ENCODE results near the gene WBP1L. TPM values are rescaled to one million over a fixed set of nuclear protein-coding genes. Genes with fewer than 3 reads are reported as not detected.
A peak's percentile ranks its signal among the peaks of the same experiment; 100 is the strongest.
"Not testable (repeated sequence)": the region's sequence is repeated elsewhere in the genome, so short reads cannot be mapped to it uniquely, and the experiment has no call there.

The WBP1L gene
- total RNA-seq, 2 donors from 2014 or later: 37.8 to 47.8 TPM

DNA sequence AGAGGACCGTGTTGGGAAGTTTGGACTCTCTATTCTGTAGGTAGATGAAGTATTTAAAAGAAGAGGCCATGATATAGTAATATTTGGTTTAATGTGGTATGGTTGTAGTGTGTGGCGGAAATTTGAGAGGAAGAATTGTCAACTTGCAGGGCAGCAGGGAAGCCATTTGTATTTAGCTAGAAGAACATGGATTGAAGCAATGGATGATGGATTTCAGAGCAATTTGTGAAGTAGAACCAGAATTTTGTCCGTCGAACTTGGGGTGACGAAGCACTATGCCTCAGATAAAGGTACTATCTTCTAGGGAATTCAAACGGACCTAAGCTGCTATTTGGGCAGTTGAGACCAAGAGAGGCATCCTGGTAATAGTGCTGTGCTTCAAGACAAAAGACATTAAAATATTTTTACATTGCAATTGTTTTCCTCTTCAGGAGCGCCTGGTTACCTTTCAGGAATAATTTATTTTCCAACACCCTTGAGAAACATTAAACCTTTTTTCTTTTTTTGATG lies 615 bp upstream of the WBP1L start:
- intact Hi-C loops (cut with DNase I, micrococcal nuclease): loop anchor here in 1 of 2 donors (2.0 to 5.0 kb wide), 2 partner anchors 28 to 74 kb away; partner anchors contain the start of genes ARL3 and SFXN2
- no peak for ATAC-seq

DNA sequence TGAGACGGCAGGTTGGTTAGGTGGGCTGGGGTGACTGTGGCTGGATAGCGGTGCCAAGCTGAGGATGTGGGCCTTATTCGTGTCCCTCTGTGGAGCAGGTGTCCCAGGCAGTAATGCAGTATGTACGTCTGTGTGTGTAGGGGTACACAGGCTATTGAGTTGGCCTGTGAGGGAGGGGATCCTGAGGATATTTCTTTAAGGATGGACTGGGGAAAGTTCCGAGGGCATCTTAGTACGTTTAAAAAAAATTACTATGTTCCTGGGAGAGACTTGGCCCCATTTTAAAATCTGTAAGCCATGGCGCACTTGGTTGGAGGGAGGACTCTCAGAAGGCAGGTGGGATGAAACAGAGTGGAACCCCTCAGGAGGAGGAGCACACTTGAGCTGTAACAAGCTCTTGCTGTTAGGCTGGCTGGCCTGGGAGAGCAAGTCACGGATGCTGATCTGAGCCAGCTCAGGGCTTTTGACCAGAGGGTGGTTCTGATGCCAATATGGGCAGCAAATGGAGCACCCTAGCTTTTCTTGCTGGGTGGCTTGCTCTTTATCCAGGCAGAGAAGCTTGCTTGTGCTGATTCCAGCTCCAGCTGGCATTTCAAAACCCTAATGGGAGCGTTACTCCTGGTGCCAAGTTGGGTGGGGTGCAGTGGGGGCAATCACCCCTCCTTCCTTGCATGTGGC lies 765 bp downstream of the WBP1L start:
- intact Hi-C loops (cut with DNase I, micrococcal nuclease): loop anchor here in 1 of 2 donors (5.0 kb wide), 1 partner anchor 73 kb away; no protein-coding TSS in a partner anchor
- peak in 1 of 2 donors; percentile 20 for DNase-seq
- ATAC-seq: peak; percentile 34

More for the DNA sequence above, 615 bp upstream of the WBP1L start:
- DNase-seq: no peak

DNA sequence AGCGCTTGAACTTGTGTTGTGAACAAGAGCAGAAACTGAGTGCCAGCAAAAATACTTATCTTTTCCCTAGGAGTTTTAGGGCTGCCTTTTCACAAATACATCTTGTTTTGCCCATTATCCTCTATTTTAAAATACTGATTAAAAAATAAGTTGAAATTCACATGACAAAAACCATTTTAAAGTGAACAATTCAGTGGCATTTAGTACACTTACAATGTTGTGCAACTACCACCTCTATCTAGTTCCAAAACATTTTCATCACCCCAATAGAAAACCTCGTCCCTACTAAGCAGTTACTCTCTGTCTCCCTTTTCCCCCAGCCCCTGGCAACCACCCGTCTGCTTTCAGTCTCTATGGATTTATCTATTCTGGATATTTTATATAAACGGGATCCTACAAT lies 1.4 kb downstream of the WBP1L start:
- intact Hi-C loops (cut with DNase I, micrococcal nuclease): no loop called here
- no peak for DNase-seq

DNA sequence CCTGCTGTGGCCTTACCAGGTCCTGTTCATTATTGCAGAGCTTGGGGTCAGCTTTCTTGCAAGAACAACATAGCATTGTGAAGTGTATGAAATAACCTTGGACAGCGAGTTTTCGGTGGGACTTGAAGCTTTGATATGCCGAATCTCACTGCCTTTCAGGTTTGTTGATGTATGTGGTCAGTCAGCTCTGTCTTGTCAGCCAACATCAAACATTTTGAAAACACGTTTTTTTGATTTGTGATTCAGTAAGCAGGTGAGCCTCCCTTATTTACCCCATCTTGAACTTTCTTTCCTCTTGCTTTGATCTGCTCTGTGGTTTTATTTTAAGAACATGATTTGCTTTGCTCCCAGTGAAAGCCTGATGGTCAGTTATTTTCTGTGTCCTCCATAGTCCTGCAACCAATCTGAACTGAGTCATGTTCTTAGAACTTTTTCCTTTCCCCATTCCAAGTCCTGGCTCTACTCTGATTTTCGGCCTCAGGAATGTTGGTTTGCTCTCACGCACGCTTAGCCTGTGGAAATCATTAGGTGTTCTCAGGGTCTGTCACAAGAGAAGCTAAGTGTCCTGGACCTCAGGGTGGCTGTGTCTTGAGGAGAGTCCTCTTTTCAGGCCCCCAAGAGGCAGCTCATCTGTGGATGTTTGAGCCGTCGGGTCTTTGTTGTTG lies 8.7 kb downstream of the WBP1L start:
- ATAC-seq (no peak), DNase-seq (no peak)

More for the DNA sequence above, 1.4 kb downstream of the WBP1L start:
- no peak for ATAC-seq

DNA sequence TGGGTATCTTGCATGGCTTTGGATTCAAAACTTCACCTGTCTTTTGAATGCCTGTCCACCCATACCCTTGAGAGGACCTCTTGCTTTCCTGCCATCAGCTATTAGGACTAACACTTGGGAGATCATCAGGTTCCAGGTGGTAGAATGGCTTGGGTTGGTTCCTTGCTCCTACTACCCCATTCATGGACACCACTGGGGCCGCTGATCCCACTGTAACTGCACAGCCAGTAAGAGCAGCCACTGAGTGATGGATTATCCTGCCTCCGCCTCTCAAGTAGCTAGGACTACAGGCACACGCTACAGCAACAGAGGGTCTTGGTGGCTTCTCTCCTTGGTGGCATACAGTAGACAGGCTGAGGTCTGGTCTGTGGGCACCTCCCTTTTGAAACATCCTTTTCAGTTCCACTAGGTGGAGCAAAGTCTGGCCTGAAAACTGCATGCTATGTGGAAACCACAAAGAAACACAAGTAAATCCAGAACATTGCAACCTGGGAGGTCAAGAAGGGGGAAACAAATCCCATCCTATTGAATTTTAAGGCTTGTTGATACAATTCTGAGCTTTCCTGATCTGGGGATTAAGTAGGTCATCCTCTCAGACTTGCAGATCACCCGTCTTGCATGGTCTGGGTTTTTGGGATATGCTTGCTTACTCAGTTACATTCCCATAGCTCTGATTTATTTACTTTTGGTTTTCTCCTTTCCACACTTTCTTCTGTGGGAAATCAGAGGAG lies 9.4 kb downstream of the WBP1L start:
- no peak for DNase-seq
- intact Hi-C loops (cut with DNase I, micrococcal nuclease): no loop called here
- peak; percentile 66 for ATAC-seq

More for the DNA sequence above, 8.7 kb downstream of the WBP1L start:
- intact Hi-C loops (cut with DNase I, micrococcal nuclease): no loop called here

DNA sequence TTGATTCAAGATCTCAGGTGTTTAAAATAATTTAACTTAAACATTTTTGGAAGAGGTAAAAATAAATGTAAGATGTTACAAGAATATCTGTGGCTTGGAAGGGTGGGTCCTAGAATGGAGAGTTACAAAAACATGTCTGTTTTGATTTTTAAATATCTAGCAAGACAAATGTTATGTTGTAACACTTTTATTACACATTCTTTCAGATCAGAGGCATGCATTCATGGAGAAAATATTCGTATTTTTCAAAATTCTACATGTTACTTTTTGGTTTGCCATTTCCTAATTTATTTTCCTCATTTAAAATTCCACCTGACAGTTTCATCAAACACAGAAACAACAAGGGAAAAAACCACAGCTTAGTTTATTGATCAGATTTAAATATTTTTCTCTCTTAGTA lies 10.0 kb downstream of the WBP1L start:
- no peak for ATAC-seq

DNA sequence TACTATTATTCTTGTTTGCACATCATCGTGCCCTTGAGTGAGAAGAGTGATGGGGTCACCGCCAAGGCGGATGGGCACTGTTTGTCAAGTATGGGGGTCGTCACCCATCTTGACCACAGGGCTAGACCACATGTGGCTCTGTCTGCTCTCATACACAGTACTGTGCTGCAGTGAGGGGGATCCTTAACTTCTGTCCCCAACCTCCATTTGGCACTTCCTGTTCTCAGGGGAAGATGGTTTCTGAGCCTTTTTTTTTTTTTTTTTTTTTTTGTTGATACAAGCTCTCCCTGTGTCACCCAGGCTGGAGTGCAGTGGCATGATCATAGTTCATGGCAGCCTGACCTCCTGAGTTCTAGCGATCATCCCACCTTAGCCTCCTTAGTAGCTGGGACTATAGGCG lies 13.6 kb downstream of the WBP1L start:
- intact Hi-C loops (cut with DNase I, micrococcal nuclease): no loop called here
- ATAC-seq (no peak), DNase-seq (no peak)

More for the DNA sequence above, 10.0 kb downstream of the WBP1L start:
- intact Hi-C loops (cut with DNase I, micrococcal nuclease): no loop called here
- DNase-seq: no peak

DNA sequence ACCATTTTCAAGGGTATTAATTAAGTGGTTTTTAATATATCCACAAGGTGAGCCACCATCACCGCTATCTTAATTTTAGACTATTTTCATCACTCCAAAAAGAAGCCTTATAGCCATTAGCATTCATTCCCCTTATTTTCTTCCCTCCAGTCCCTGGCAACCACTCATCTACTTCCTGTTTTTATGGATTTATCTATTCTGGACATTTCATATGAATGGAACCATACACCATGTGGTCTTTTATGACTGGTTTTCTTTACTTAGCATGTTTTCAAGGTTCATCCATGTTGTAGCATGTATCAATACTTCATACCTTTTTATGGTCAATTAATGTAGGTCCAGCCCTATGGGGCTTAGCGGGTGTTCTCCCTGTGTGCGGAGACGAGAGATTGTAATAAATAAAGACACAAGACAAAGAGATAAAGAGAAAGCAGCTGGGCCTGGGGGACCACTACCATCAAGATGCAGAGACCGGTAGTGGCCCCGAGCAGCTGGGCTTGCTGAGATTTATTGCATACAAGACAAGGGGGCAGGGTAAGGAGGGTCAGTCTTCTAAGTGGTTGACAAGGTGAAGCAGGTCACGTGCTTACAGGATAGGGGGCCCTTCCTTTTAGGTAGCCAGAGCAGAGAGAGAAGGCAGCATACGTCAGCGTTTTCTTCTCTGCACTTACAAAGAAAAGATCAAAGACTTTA lies 14.6 kb downstream of the WBP1L start:
- DNase-seq: no peak
- no peak for ATAC-seq
- intact Hi-C loops (cut with DNase I, micrococcal nuclease): no loop called here

DNA sequence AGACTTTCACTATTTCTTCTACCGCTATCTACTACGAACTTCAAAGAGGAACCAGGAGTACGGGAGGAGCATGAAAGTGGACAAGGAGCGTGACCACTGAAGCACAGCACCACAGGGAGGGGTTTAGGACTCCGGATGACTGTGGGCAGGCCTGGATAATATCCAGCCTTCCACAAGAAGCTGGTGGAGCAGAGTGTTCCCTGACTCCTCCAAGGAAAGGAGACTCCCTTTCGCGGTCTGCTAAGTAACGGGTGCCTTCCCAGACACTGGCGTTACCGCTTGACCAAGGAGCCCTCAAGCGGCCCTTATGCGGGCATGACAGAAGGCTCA lies 15.2 kb downstream of the WBP1L start:
- intact Hi-C loops (cut with DNase I, micrococcal nuclease): not testable (repeated sequence)
- peak in 1 of 2 donors; percentile 58 for DNase-seq

DNA sequence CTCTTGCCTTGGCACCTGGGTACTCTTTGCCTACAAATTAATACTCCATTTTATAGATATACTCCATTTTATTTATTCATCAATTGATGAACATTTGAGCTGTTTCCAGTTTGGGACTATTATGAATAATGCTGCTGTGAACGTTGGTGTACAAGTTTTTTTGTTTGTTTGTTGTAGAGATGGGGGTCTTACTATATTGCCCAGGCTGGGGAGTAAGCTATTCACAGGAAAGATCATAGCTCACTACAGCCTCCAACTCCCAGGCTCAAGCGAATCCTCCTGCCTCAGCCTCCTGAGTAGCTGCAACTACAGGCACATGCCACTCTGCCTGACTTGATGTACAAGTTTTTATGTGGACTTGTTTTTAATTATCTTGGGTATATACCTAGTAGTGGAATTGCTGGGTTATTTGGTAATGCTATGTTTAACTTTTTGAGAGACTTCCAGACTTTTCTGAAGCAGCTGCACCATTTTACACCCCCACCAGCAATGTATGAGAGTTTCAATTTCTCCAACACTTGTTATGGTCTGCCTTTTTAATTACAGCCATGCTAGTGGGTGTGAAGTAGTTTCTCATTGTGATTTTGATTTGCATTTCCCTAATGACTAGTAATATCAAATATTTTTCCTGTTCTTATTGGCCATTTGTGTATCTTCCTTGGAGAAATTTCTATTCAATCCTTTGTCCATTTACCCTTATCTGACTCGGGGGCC lies 15.9 kb downstream of the WBP1L start:
- DNase-seq (no peak), ATAC-seq (no peak)
- intact Hi-C loops (cut with DNase I, micrococcal nuclease): no loop called here

More for the DNA sequence above, 15.2 kb downstream of the WBP1L start:
- not testable (repeated sequence) for ATAC-seq

DNA sequence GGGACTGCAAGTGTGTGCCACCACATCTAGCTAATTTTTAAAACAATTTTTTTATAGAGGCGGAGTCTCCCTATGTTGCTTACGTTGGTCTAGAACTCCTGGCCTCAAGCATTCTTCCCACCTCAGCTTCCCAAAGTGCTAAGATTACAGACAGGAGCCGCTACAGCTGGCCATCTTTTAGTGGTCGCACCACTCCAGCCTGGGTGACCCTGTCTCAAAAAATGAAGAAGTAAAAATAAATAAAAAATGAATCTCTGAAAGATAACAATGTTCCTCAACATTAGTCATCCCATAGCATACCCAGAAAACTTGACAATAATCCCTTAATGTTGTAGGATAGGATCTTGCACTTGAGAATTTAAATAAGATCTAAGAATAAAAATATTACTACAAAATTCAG lies 18.2 kb downstream of the WBP1L start:
- ATAC-seq (no peak), DNase-seq (no peak)

DNA sequence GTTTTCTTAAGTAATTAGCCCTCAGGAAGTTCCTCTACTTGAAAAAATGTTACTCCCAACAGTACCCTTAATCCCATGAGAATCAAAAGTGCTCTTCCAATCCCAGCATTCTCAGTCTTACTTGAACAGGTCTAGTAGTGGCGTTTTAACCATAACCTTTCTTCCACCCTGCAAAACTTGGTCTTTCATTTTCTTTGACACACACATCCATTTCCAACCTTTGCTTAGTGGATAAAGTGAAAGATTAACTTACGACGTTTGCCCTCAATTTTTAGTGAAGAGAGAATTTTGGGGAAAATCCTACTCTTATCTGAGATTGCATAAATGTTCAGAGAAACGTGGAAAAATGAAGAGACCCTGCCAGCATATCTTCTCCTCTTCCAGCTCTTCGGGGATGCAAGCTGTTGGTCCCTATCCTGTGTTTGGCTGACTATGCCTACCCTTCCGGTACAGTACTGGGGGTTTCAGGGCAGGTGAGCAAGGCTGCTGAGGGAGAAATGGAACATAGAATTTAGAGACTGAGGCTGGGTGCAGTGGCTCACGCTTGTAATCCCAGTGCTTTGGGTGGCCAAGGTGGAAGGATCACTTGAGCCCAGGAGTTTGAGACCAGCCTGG lies 18.8 kb downstream of the WBP1L start:
- ATAC-seq (no peak), DNase-seq (no peak)
- intact Hi-C loops (cut with DNase I, micrococcal nuclease): no loop called here

More for the DNA sequence above, 18.2 kb downstream of the WBP1L start:
- intact Hi-C loops (cut with DNase I, micrococcal nuclease): no loop called here

DNA sequence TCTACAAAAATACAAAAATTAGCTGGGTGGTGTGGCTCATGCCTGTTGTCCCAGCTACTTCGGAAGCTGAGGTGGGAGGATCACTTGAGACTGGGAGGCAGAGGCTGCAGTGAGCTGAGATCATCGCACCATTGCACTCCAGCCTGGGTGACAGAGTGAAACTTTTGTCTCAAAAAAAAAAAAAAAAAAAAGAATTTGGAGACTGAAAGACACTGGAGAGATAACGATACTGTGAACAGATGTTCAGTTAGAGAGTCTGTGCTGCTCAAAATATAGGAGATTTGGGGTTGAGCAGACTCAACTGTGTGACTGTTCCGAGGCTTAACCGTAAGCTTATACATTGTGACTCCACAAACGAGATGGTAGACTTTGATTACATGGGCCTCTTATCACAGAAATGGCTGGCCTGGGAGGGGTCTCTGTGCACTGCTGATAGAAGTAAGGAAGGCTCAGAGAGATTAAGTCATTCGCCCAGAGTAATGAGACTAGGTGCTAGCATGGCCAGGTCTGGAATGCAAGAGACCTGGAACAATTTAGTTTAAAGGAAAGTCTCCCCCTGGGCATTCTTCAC lies 19.4 kb downstream of the WBP1L start:
- DNase-seq (no peak), ATAC-seq (no peak)
- intact Hi-C loops (cut with DNase I, micrococcal nuclease): no loop called here

DNA sequence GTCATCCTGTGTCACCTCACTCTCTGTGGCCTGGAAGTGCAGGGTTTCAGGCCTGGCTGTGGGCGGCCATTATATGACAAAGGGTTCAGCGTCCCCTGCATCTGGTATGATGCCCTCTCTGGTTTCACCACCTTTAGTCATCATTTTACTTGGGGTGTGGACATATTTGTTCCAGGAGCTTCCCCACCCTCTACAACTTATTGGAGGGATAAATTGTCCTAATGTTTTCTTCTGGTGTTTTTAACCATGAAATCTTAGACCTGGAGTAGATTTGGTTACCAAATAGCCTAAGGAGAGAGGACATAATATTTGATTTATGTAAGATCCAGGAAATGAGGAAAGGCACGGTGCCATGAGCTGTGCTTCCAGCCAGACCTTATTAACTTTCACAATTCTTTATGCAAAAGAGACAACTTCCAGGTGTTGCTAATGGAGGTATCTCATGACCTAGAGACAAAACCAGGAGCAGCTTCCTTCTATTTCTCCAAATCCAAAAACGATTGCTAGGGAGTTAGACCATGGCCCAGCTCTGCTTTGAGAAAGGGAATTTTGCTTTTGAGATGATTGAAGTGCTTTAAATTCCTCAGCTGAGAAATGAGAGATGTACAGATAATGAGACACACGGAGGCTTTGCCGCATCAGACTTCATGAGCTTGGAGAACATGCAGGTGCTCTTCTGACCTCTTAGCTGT lies 20.9 kb downstream of the WBP1L start:
- intact Hi-C loops (cut with DNase I, micrococcal nuclease): no loop called here
- DNase-seq: no peak
- ATAC-seq: no peak

DNA sequence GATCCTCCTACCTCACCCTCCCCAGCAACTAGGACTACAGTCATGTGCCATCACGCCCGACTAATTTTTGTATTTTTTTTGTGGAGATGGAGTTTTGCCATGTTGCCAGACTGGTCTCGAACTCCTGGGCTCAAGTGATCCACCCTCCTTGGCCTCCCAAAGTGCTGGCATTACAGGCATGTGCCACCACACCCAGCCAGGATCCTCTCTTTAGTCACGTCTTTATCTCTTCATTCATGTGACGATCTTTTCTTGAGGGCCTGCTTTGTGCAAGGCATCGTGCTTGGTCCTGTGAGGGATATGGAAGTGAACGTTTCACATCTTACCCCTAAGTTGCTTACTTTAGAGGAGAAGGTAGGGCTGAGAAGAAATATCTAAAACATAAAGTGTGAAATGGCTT lies 21.6 kb downstream of the WBP1L start:
- ATAC-seq: no peak
- intact Hi-C loops (cut with DNase I, micrococcal nuclease): no loop called here
- DNase-seq: no peak

DNA sequence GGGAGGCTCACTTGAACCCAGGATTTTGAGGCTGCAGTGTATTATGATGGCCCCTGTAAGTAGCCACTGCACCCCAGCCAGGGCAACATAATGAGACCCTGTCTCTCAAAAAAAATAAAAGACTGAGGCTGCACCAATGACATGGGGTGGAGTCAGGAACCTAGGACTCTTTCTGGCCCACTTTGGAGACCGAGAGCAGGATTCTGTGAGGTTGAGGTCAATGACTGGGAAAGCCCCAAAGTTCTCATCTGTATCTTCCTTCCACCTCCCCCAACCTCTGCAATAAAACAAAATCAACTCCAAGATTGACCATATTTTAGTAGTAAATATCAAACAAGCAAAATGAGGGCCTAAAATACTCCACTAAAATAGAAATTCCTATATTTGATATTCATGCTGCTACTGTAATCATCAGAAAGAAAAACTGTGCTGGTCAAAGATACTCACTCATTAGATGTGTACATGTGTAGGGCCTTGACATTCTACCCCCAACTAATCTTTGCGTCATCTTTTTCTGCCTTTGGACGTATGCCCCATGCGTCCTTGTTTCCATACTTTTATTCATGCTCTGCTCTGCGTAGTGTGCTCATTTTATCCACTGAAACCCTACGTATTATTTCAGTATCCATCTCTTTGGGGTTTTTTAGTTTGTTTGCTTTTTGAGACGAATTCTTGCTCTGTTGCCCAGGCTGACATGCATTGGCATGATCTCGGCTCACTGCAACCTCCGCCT lies 23.8 kb downstream of the WBP1L start:
- ATAC-seq (no peak), DNase-seq (no peak)
- intact Hi-C loops (cut with DNase I, micrococcal nuclease): no loop called here

Measured in left colon (tissue), 2 donors.